ENCODE results near the gene RAF1. TPM values are rescaled to one million over a fixed set of nuclear protein-coding genes. Genes with fewer than 3 reads are reported as not detected.

RAF1 gene
- total and polyA plus RNA-seq, 5 donors from 2014 or later, result 54.1 to 133 (median 68.8) TPM

GRCh38 chr3:12622335-12622734, 41.6 kb downstream of the RAF1 start:
- Histone ChIP-seq H3K27me3 (ENCODE audit: control insufficient read depth, insufficient read depth, low read length) (no peaks in the 10 kb centered on the region), H3K9me3 (ENCODE audit: control insufficient read depth in 2 of 2, low read length in 2 of 2) (no peaks in the 10 kb centered on the region), H3K4me3 (ENCODE audit: low read depth, low read length) (peak overlapping the region; percentile 34), H3K36me3 (ENCODE audit: control insufficient read depth, insufficient read depth, low read length) (peaks cover 14% of the 10 kb centered on the region), H3K27ac (ENCODE audit: insufficient read depth, low read length, poor library complexity, severe bottlenecking) (no peak overlapping the region), H3K4me1 (ENCODE audit: control insufficient read depth, insufficient read depth, low read length, poor library complexity, severe bottlenecking) (peaks cover 27% of the 10 kb centered on the region)
- peaks cover 39 to 59% (median 49%) of the 10 kb centered on the region in 4 donors for H3K4me1 Mint-ChIP-seq
- ATAC-seq (ENCODE audit: low read depth in 2 of 2) (no peak), DNase-seq (no peak)
- H3K9me3 Mint-ChIP-seq, result no peaks in the 10 kb centered on the region
- no peaks in the 10 kb centered on the region for H3K27me3 Mint-ChIP-seq
- peak overlapping the region in 3 of 4 donors; percentile 8 to 33 (median 14) for H3K4me3 Mint-ChIP-seq
- peak overlapping the region; percentile 1 to 76 (median 29) for H3K27ac Mint-ChIP-seq
- peaks cover 12% of the 10 kb centered on the region for H3K36me3 Mint-ChIP-seq

DNA sequence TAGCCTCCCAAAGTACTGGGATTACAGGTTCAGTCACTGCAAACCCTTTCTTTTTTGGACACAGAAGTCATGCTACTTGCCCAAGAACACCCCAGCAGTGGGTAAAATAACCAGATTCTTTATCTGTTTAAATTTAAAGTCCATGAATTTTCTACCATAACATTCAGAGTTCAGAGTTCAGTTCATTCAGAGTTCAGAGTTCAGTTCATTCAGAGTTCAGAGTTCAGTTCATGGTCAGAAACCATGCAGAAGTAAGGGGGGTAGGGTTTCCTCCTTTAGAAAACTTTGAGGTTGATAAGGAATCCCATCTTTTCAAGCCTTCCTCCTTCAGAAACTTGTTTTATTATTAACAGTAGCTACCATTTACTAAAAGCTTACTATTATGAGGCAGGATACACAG, 43.2 kb downstream of the RAF1 start:
- no peak overlapping the region for H3K27ac ChIP-seq (ENCODE audit: insufficient read depth, low read length, poor library complexity, severe bottlenecking)
- Mint-ChIP-seq H3K4me3 (no peak overlapping the region), H3K27ac (peak overlapping the region in 2 of 3 donors; percentile 62 to 76), H3K9me3 (no peaks in the 10 kb centered on the region), H3K27me3 (no peaks in the 10 kb centered on the region), H3K36me3 (peaks cover 18% of the 10 kb centered on the region), H3K4me1 (peaks cover 34 to 53% (median 48%) of the 10 kb centered on the region in 4 donors)
- DNase-seq (no peak), ATAC-seq (ENCODE audit: low read depth in 2 of 2) (no peak)
- peaks cover 28% of the 10 kb centered on the region for H3K36me3 ChIP-seq (ENCODE audit: control insufficient read depth, insufficient read depth, low read length)
- no peaks in the 10 kb centered on the region for H3K27me3 ChIP-seq (ENCODE audit: control insufficient read depth, insufficient read depth, low read length)
- H3K4me3 ChIP-seq (ENCODE audit: low read depth, low read length), result no peak overlapping the region
- H3K4me1 ChIP-seq (ENCODE audit: control insufficient read depth, insufficient read depth, low read length, poor library complexity, severe bottlenecking), result peaks cover 19% of the 10 kb centered on the region
- no peaks in the 10 kb centered on the region for H3K9me3 ChIP-seq (ENCODE audit: control insufficient read depth in 2 of 2, low read length in 2 of 2)

DNA sequence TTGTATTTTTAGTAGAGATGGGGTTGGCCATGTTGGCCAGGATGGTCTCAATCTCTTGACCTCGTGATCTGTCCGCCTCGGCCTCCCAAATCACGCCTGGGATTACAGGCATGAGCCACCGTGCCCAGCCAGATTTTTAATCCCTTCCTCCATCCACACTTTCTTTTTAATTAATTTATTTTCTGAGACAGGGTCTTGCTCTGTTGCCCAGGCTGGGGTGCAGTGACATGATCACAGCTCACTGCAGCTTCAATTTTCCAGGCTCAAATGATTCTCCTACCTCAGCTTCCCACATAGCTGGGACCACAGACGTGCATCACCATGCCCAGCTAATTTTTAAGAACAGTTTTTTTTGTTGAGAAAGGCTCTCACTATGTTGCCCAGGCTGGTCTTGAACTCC, 43.6 kb downstream of the RAF1 start:
- H3K36me3 ChIP-seq (ENCODE audit: control insufficient read depth, insufficient read depth, low read length), result peaks cover 32% of the 10 kb centered on the region
- no peaks in the 10 kb centered on the region for H3K27me3 Mint-ChIP-seq
- H3K27ac ChIP-seq (ENCODE audit: insufficient read depth, low read length, poor library complexity, severe bottlenecking), result no peak overlapping the region
- H3K4me1 ChIP-seq (ENCODE audit: control insufficient read depth, insufficient read depth, low read length, poor library complexity, severe bottlenecking), result peaks cover 19% of the 10 kb centered on the region
- H3K4me3 ChIP-seq (ENCODE audit: low read depth, low read length), result no peak overlapping the region
- H3K27me3 ChIP-seq (ENCODE audit: control insufficient read depth, insufficient read depth, low read length), result no peaks in the 10 kb centered on the region
- H3K9me3 ChIP-seq (ENCODE audit: control insufficient read depth in 2 of 2, low read length in 2 of 2), result no peaks in the 10 kb centered on the region
- H3K4me1 Mint-ChIP-seq, result peaks cover 33 to 53% (median 47%) of the 10 kb centered on the region in 4 donors
- H3K27ac Mint-ChIP-seq, result peak overlapping the region in 2 of 3 donors; percentile 15 to 76
- DNase-seq (no peak), ATAC-seq (ENCODE audit: low read depth in 2 of 2) (no peak)
- no peak overlapping the region for H3K4me3 Mint-ChIP-seq
- H3K36me3 Mint-ChIP-seq, result peaks cover 18% of the 10 kb centered on the region
- no peaks in the 10 kb centered on the region for H3K9me3 Mint-ChIP-seq

DNA sequence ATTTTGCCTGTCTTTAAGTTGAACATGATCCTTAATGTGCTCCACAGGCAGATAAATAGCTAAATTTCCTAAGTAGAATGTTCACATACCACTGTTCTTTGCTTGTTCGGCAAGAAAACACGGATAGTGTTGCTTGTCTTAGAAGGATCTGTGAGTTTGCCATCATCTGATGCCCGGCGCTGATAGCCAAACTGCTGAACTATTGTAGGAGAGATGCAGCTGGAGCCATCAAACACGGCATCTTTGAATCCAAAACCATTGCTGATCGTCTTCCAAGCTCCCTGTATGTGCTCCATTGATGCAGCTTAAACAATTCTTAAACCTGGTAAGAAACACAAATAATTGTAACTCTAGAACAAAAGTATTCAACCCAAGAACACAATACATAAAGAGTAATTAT, 45.5 kb downstream of the RAF1 start:
- Histone ChIP-seq H3K27ac (ENCODE audit: insufficient read depth, low read length, poor library complexity, severe bottlenecking) (no peak overlapping the region), H3K9me3 (ENCODE audit: control insufficient read depth in 2 of 2, low read length in 2 of 2) (no peaks in the 10 kb centered on the region), H3K4me1 (ENCODE audit: control insufficient read depth, insufficient read depth, low read length, poor library complexity, severe bottlenecking) (peaks cover 25% of the 10 kb centered on the region), H3K36me3 (ENCODE audit: control insufficient read depth, insufficient read depth, low read length) (peaks cover 45% of the 10 kb centered on the region), H3K4me3 (ENCODE audit: low read depth, low read length) (no peak overlapping the region), H3K27me3 (ENCODE audit: control insufficient read depth, insufficient read depth, low read length) (no peaks in the 10 kb centered on the region)
- H3K27ac Mint-ChIP-seq, result peak overlapping the region in 2 of 3 donors; percentile 21 to 86
- no peaks in the 10 kb centered on the region for H3K27me3 Mint-ChIP-seq
- H3K4me1 Mint-ChIP-seq, result peaks cover 33 to 56% (median 52%) of the 10 kb centered on the region in 4 donors
- no peaks in the 10 kb centered on the region for H3K9me3 Mint-ChIP-seq
- H3K36me3 Mint-ChIP-seq, result peaks cover 22% of the 10 kb centered on the region
- DNase-seq (no peak), ATAC-seq (ENCODE audit: low read depth in 2 of 2) (no peak)
- H3K4me3 Mint-ChIP-seq, result no peak overlapping the region

DNA sequence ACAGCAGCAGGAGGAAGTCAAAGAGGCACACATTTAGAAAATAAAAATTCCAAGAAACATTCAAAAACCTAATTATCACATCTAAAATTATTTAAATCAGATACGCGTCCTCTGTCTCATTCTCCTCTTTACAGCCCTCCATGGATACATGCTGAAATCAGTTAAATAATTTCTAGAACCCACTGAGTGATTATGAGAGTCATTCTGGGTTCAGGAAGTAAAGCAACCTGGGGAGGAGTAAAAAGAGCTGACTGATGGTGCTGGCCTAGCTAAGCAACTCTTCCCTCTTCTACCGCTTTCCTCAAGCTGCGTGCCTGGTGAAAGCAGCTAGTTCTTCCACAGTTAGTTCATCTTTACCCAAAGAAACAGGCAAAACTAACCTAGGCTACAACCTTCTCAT, 48.7 kb downstream of the RAF1 start:
- no peaks in the 10 kb centered on the region for H3K9me3 Mint-ChIP-seq
- ATAC-seq (ENCODE audit: low read depth in 2 of 2) (no peak), DNase-seq (no peak)
- H3K4me1 Mint-ChIP-seq, result peaks cover 26 to 53% (median 48%) of the 10 kb centered on the region in 4 donors
- Histone ChIP-seq H3K4me1 (ENCODE audit: control insufficient read depth, insufficient read depth, low read length, poor library complexity, severe bottlenecking) (peaks cover 24% of the 10 kb centered on the region), H3K36me3 (ENCODE audit: control insufficient read depth, insufficient read depth, low read length) (peaks cover 58% of the 10 kb centered on the region), H3K27ac (ENCODE audit: insufficient read depth, low read length, poor library complexity, severe bottlenecking) (peak overlapping the region; percentile 2), H3K4me3 (ENCODE audit: low read depth, low read length) (no peak overlapping the region), H3K27me3 (ENCODE audit: control insufficient read depth, insufficient read depth, low read length) (no peaks in the 10 kb centered on the region), H3K9me3 (ENCODE audit: control insufficient read depth in 2 of 2, low read length in 2 of 2) (no peaks in the 10 kb centered on the region)
- H3K27ac Mint-ChIP-seq, result peak overlapping the region in 2 of 3 donors; percentile 52 to 79
- peaks cover 31% of the 10 kb centered on the region for H3K36me3 Mint-ChIP-seq
- H3K27me3 Mint-ChIP-seq, result no peaks in the 10 kb centered on the region
- peak overlapping the region in 2 of 4 donors; percentile 33 to 39 for H3K4me3 Mint-ChIP-seq

- Mint-ChIP-seq H3K4me3 (peak overlapping the region in 2 of 4 donors; percentile 36 to 80), H3K4me1 (peaks cover 22 to 57% (median 48%) of the 10 kb centered on the region in 4 donors), H3K27ac (peak overlapping the region; percentile 70 to 84 (median 74)), H3K27me3 (no peaks in the 10 kb centered on the region), H3K36me3 (peaks cover 34% of the 10 kb centered on the region), H3K9me3 (no peaks in the 10 kb centered on the region)
- H3K9me3 ChIP-seq (ENCODE audit: control insufficient read depth in 2 of 2, low read length in 2 of 2), result no peaks in the 10 kb centered on the region
- no peaks in the 10 kb centered on the region for H3K27me3 ChIP-seq (ENCODE audit: control insufficient read depth, insufficient read depth, low read length)
- peaks cover 24% of the 10 kb centered on the region for H3K4me1 ChIP-seq (ENCODE audit: control insufficient read depth, insufficient read depth, low read length, poor library complexity, severe bottlenecking)
- H3K4me3 ChIP-seq (ENCODE audit: low read depth, low read length), result peak overlapping the region; percentile 37
- H3K36me3 ChIP-seq (ENCODE audit: control insufficient read depth, insufficient read depth, low read length), result peaks cover 67% of the 10 kb centered on the region
- DNase-seq (peak in 2 of 3 donors; percentile 14 to 23), ATAC-seq (ENCODE audit: low read depth in 2 of 2) (peak; percentile 53 to 71)
- H3K27ac ChIP-seq (ENCODE audit: insufficient read depth, low read length, poor library complexity, severe bottlenecking), result peak overlapping the region; percentile 45
These were observed 50.7 kb downstream of the RAF1 start for GRCh38 chr3:12613250-12613649.

DNA sequence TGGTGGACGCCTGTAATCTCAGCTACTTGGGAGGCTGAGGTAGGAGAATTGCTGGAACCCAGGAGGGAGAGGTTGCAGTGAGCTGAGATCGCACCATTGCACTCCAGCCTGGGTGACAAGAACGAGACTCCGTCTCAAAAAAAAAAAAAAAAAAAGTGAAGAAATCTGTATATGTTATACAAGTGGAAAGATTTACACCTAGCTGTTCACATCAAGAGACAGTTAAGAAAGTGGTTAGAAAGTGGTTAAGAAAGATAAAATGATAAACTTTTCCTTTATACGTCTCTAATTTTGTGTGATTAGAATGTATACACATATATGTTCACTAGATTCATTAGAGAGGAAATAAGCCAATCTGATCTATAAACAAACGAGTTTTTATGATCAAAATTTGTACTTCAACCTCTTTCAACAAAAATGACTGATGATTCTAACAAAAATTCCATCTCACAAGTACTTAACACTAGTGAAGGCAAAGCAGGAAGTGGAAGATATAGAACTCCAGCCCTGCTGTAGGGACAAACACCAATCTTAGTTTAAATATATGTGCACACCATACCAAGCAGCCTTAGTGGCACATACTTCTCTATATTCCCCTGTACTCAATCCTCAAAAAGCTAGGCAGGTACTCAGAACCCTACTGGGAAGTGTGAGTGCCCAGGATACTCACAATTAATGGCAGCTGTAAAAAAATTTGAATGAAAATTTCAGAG, 51.2 kb downstream of the RAF1 start:
- Histone ChIP-seq H3K9me3 (ENCODE audit: control insufficient read depth in 2 of 2, low read length in 2 of 2) (no peaks in the 10 kb centered on the region), H3K27me3 (ENCODE audit: control insufficient read depth, insufficient read depth, low read length) (no peaks in the 10 kb centered on the region), H3K4me1 (ENCODE audit: control insufficient read depth, insufficient read depth, low read length, poor library complexity, severe bottlenecking) (peaks cover 24% of the 10 kb centered on the region), H3K27ac (ENCODE audit: insufficient read depth, low read length, poor library complexity, severe bottlenecking) (peak overlapping the region; percentile 45), H3K36me3 (ENCODE audit: control insufficient read depth, insufficient read depth, low read length) (peaks cover 67% of the 10 kb centered on the region), H3K4me3 (ENCODE audit: low read depth, low read length) (peak overlapping the region; percentile 37)
- no peak for ATAC-seq (ENCODE audit: low read depth in 2 of 2)
- Mint-ChIP-seq H3K9me3 (no peaks in the 10 kb centered on the region), H3K27ac (peak overlapping the region; percentile 70 to 84 (median 74)), H3K4me3 (peak overlapping the region in 1 of 4 donors; percentile 1), H3K4me1 (peaks cover 17 to 58% (median 49%) of the 10 kb centered on the region in 4 donors), H3K36me3 (peaks cover 35% of the 10 kb centered on the region), H3K27me3 (no peaks in the 10 kb centered on the region)
- DNase-seq, result no peak

GRCh38 chr3:12611117-12611516, 52.8 kb downstream of the RAF1 start:
- no peak for ATAC-seq (ENCODE audit: low read depth in 2 of 2)
- no peak overlapping the region for H3K4me3 Mint-ChIP-seq
- peaks cover 32% of the 10 kb centered on the region for H3K4me1 ChIP-seq (ENCODE audit: control insufficient read depth, insufficient read depth, low read length, poor library complexity, severe bottlenecking)
- H3K36me3 ChIP-seq (ENCODE audit: control insufficient read depth, insufficient read depth, low read length), result peaks cover 56% of the 10 kb centered on the region
- no peak overlapping the region for H3K27ac ChIP-seq (ENCODE audit: insufficient read depth, low read length, poor library complexity, severe bottlenecking)
- no peak overlapping the region for H3K4me3 ChIP-seq (ENCODE audit: low read depth, low read length)
- H3K36me3 Mint-ChIP-seq, result peaks cover 37% of the 10 kb centered on the region
- H3K27ac Mint-ChIP-seq, result no peak overlapping the region
- H3K27me3 Mint-ChIP-seq, result no peaks in the 10 kb centered on the region
- no peaks in the 10 kb centered on the region for H3K9me3 Mint-ChIP-seq
- H3K9me3 ChIP-seq (ENCODE audit: control insufficient read depth in 2 of 2, low read length in 2 of 2), result no peaks in the 10 kb centered on the region
- peaks cover 25 to 61% (median 53%) of the 10 kb centered on the region in 4 donors for H3K4me1 Mint-ChIP-seq
- H3K27me3 ChIP-seq (ENCODE audit: control insufficient read depth, insufficient read depth, low read length), result no peaks in the 10 kb centered on the region
- DNase-seq, result no peak

Measured in CD4-positive, CD25-positive, alpha-beta regulatory T cell (primary cell).